Hematopoietic multipotent progenitor cell treated with erythropoietin and hydrocortisone succinate and interleukin-3 and kit ligand, for 17 days (in vitro differentiated cells): Measurements from ENCODE around the gene MAP3K10.
"Not testable (repeated sequence)": the region's sequence is repeated elsewhere in the genome, so short reads cannot be mapped to it uniquely, and the experiment has no call there.

Experiments used
- DNase-seq: peaks from one replicate; pipeline ENCODE4 v3.0.0-alpha.2; 2015; ENCODE audit warnings: low spot score

MAP3K10 gene

GRCh38 chr19:40190891-40191835 is at the start of gene MAP3K10:
Gene MAP3K10, plus strand, starts transcription at chr19:40191426. Its CDS starts 606 bp downstream, at chr19:40192032.
- peak; percentile 53 for DNase-seq

- DNase-seq = no peak
These were observed 49.7 kb upstream of the MAP3K10 start for GRCh38 chr19:40141551-40141950.

- no peak for DNase-seq
These were observed 47.6 kb upstream of the MAP3K10 start for GRCh38 chr19:40143612-40144011.

GRCh38 chr19:40144151-40144550 is 47.1 kb upstream of the MAP3K10 start:
- no peak for DNase-seq

GRCh38 chr19:40144947-40145748 is 46.1 kb upstream of the MAP3K10 start:
- DNase-seq = no peak

GRCh38 chr19:40145749-40146029 is 45.5 kb upstream of the MAP3K10 start:
- DNase-seq = not testable (repeated sequence)

GRCh38 chr19:40147338-40147692 is 43.9 kb upstream of the MAP3K10 start:
- no peak for DNase-seq

GRCh38 chr19:40147693-40148347 is 43.4 kb upstream of the MAP3K10 start:
- no peak for DNase-seq

GRCh38 chr19:40149501-40149900 is 41.7 kb upstream of the MAP3K10 start:
- DNase-seq = no peak

- no peak for DNase-seq
These were observed 41.1 kb upstream of the MAP3K10 start for GRCh38 chr19:40150170-40150569.

GRCh38 chr19:40154121-40154680 is 37.0 kb upstream of the MAP3K10 start:
- DNase-seq = no peak

GRCh38 chr19:40155749-40156265 is 35.4 kb upstream of the MAP3K10 start:
- DNase-seq = no peak

- DNase-seq = no peak
These were observed 34.2 kb upstream of the MAP3K10 start for GRCh38 chr19:40157059-40157458.

GRCh38 chr19:40159744-40160143 is 31.5 kb upstream of the MAP3K10 start:
- DNase-seq = no peak

GRCh38 chr19:40162104-40162503 is 29.1 kb upstream of the MAP3K10 start:
- no peak for DNase-seq

GRCh38 chr19:40163541-40164129 is 27.6 kb upstream of the MAP3K10 start:
- no peak for DNase-seq

- DNase-seq = peak; percentile 10
These were observed 25.8 kb upstream of the MAP3K10 start for GRCh38 chr19:40165362-40165937.

GRCh38 chr19:40169482-40170302 is 21.5 kb upstream of the MAP3K10 start:
- not testable (repeated sequence) for DNase-seq

GRCh38 chr19:40170303-40170989 is 20.8 kb upstream of the MAP3K10 start:
- DNase-seq = not testable (repeated sequence)

- not testable (repeated sequence) for DNase-seq
These were observed 19.9 kb upstream of the MAP3K10 start for GRCh38 chr19:40171293-40171692.
